Measurements from ENCODE around the gene EGF.
"Not testable (repeated sequence)": the region's sequence is repeated elsewhere in the genome, so short reads cannot be mapped to it uniquely, and the experiment has no call there.

EGF gene

GRCh38 chr4:109998867-109999584 is 86.3 kb downstream of the EGF start:
- peak in 1 of 2 experiments; percentile 46 for DNase-seq

- DNase-seq = no peak
Measured at GRCh38 chr4:109999585-109999912, 86.9 kb downstream of the EGF start.

GRCh38 chr4:110002326-110002725 is 89.6 kb downstream of the EGF start:
- DNase-seq = no peak

- no peak for DNase-seq
Measured at GRCh38 chr4:110003401-110004187, 90.9 kb downstream of the EGF start.

- no peak for DNase-seq
Measured at GRCh38 chr4:110004556-110004955, 91.9 kb downstream of the EGF start.

- peak; percentile 3 to 38 for DNase-seq
Measured at GRCh38 chr4:110005461-110006056, 92.9 kb downstream of the EGF start.

GRCh38 chr4:110007217-110007616 is 94.5 kb downstream of the EGF start:
- no peak for DNase-seq

- no peak for DNase-seq
Measured at GRCh38 chr4:110008540-110008939, 95.9 kb downstream of the EGF start.

- DNase-seq = no peak
Measured at GRCh38 chr4:110009550-110009949, 96.9 kb downstream of the EGF start.

GRCh38 chr4:110010797-110011196 is 98.1 kb downstream of the EGF start:
- DNase-seq = no peak

GRCh38 chr4:110012917-110013316 is 100.2 kb downstream of the EGF start:
- DNase-seq = no peak

- no peak for DNase-seq
Measured at GRCh38 chr4:110014233-110014632, 101.5 kb downstream of the EGF start.

- no peak for DNase-seq
Measured at GRCh38 chr4:110019153-110019552, 106.5 kb downstream of the EGF start.

- DNase-seq = no peak
Measured at GRCh38 chr4:110020139-110020538, 107.5 kb downstream of the EGF start.

- no peak for DNase-seq
Measured at GRCh38 chr4:110020646-110021443, 108.2 kb downstream of the EGF start.

- DNase-seq = no peak
Measured at GRCh38 chr4:110022457-110022856, 109.8 kb downstream of the EGF start.

GRCh38 chr4:110025056-110025455 is 112.4 kb downstream of the EGF start:
- no peak for DNase-seq

- DNase-seq = no peak
Measured at GRCh38 chr4:110025718-110026117, 113.0 kb downstream of the EGF start.

- DNase-seq = no peak
Measured at GRCh38 chr4:110032603-110033002, 119.9 kb downstream of the EGF start.

- DNase-seq = no peak
Measured at GRCh38 chr4:110033355-110034025, 120.8 kb downstream of the EGF start.

GRCh38 chr4:110034026-110034393 is 121.3 kb downstream of the EGF start:
- DNase-seq = no peak

GRCh38 chr4:110039164-110039563 is 126.5 kb downstream of the EGF start:
- DNase-seq = not testable (repeated sequence)

GRCh38 chr4:110041735-110042134 is 129.1 kb downstream of the EGF start:
- DNase-seq = no peak
